ENCODE results near the gene PATL2. TPM values are rescaled to one million over a fixed set of nuclear protein-coding genes. Genes with fewer than 3 reads are reported as not detected.
A peak's percentile ranks its signal among the peaks of the same experiment; 100 is the strongest.
"Not testable (repeated sequence)": the region's sequence is repeated elsewhere in the genome, so short reads cannot be mapped to it uniquely, and the experiment has no call there.

The PATL2 gene
- total and polyA plus RNA-seq, 2 experiments from 2014 or later, result 0.33 to 0.49 TPM

- peaks cover 40% of the 10 kb centered on the region for H3K36me3 ChIP-seq
- DNase-seq (ENCODE audit: low read depth in 1 of 2, low spot score in 1 of 2), result peak in 1 of 2 donors; percentile 78
- no peaks in the 10 kb centered on the region for H3K27me3 ChIP-seq
- no peaks in the 10 kb centered on the region for H3K9me3 ChIP-seq (ENCODE audit: low read depth)
- no peak overlapping the region for H3K27ac ChIP-seq
- no peaks in the 10 kb centered on the region for H3K4me1 ChIP-seq (ENCODE audit: low read depth)
- TF ChIP-seq CTCF (IDR thresholded peaks at IDR 0.05; ENCODE audit: low read depth, low read length), result no peak
- no peak overlapping the region for H3K4me3 ChIP-seq
Measured at GRCh38 chr15:44633603-44634002, 77.5 kb downstream of the PATL2 start.

DNA sequence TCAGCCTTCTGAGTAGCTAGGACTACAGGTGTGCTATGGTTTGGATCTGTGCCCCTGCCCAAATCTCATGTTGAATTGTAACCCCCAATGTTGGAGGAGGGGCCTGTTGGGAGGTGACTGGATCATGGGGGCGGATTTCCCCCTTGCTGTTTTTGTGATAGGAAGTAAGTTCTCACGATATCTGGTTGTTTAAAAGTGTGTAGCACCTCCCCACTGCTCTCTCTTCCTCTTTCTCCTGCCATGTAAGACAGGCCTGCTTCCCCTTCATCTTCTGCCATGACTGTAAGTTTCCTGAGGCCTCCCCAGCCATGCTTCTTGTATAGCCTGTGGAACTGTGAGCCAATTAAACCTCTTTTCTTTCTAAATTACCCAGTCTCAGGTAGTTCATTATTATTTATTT lies 85.8 kb downstream of the PATL2 start:
- H3K4me3 ChIP-seq; H3K27ac ChIP-seq; H3K9me3 ChIP-seq (ENCODE audit: low read depth); H3K4me1 ChIP-seq (ENCODE audit: low read depth); DNase-seq (ENCODE audit: low read depth in 1 of 2, low spot score in 1 of 2); H3K27me3 ChIP-seq: not testable (repeated sequence)
- peaks cover 61% of the 10 kb centered on the region for H3K36me3 ChIP-seq

DNA sequence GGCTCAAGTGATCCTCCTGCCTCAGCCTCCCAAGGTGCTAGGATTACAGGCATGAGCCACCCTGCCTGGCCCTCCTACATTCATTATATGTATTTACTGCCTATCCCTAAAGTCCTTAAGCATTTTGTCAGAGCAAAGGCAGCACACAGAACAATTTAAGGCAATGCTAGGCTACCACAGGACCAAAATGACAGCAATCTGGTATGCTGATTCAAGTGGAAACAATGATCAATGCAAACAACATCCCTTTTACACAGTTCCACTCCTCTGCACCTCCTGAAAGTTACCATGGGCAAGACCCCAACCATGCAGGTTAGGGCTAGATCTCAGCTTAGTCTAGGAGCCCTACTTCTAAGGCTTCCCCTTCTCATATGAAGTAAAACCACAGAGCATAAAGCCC lies 87.9 kb downstream of the PATL2 start:
- peaks cover 51% of the 10 kb centered on the region for H3K36me3 ChIP-seq
- peak overlapping the region; percentile 10 for H3K27ac ChIP-seq
- H3K27me3 ChIP-seq, result no peaks in the 10 kb centered on the region
- no peak overlapping the region for H3K4me3 ChIP-seq
- DNase-seq (ENCODE audit: low read depth in 1 of 2, low spot score in 1 of 2), result no peak
- H3K4me1 ChIP-seq (ENCODE audit: low read depth), result no peaks in the 10 kb centered on the region
- no peaks in the 10 kb centered on the region for H3K9me3 ChIP-seq (ENCODE audit: low read depth)
- TF ChIP-seq CTCF (IDR thresholded peaks at IDR 0.05; ENCODE audit: low read depth, low read length), result no peak

DNA sequence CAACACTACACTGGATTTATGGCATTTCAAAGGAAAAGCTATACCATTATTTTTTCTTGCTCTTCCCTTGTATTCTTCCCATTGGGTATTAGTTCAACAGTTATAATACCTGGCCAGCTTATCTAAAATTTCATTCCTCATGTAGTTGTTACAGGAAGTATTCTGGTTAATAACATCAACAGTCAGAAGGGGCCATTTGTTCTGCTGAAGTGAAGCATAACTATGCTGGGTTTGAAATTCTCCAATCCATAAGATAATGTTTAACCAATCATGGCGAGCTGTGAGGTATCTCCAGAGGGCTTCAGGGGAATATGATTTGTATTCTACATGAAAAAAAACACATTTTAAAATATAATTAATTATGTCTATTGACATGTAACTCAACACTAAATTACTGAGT lies 91.0 kb downstream of the PATL2 start:
- TF ChIP-seq CTCF (IDR thresholded peaks at IDR 0.05; ENCODE audit: low read depth, low read length), result no peak
- Histone ChIP-seq H3K9me3 (ENCODE audit: low read depth) (no peaks in the 10 kb centered on the region), H3K27ac (no peak overlapping the region), H3K27me3 (no peaks in the 10 kb centered on the region), H3K36me3 (peaks cover 47% of the 10 kb centered on the region), H3K4me3 (no peak overlapping the region), H3K4me1 (ENCODE audit: low read depth) (no peaks in the 10 kb centered on the region)
- DNase-seq (ENCODE audit: low read depth in 1 of 2, low spot score in 1 of 2), result no peak

GRCh38 chr15:44616974-44617373 lies 94.1 kb downstream of the PATL2 start:
- Histone ChIP-seq H3K4me1 (ENCODE audit: low read depth) (no peaks in the 10 kb centered on the region), H3K27ac (no peak overlapping the region), H3K4me3 (no peak overlapping the region), H3K27me3 (no peaks in the 10 kb centered on the region), H3K9me3 (ENCODE audit: low read depth) (no peaks in the 10 kb centered on the region), H3K36me3 (peaks cover 59% of the 10 kb centered on the region)
- DNase-seq (ENCODE audit: low read depth in 1 of 2, low spot score in 1 of 2), result no peak
- TF ChIP-seq CTCF (IDR thresholded peaks at IDR 0.05; ENCODE audit: low read depth, low read length), result no peak

Other genes with a start within 250 kb of the PATL2 start
- 23.4 and 55.7 TPM in 2 replicates for gene EIF3J, start 174.2 kb downstream of the PATL2 start, total RNA-seq
- 29.7 and 31.6 TPM in 2 replicates for gene EIF3J, start 174.2 kb downstream of the PATL2 start, polyA plus RNA-seq
- gene SPG11, start 47.7 kb downstream of the PATL2 start, total RNA-seq, result 46.4 and 65.1 TPM in 2 replicates
- gene SPG11, start 47.7 kb downstream of the PATL2 start, polyA plus RNA-seq, result 15.7 and 30.3 TPM in 2 replicates
- gene B2M, start 194 bp upstream of the PATL2 start, total RNA-seq, result 170 and 414 TPM in 2 replicates
- gene B2M, start 194 bp upstream of the PATL2 start, polyA plus RNA-seq, result 597 and 759 TPM in 2 replicates
- gene TRIM69, start 25.2 kb upstream of the PATL2 start, total RNA-seq, result 35.3 and 37.1 TPM in 2 replicates
- gene TRIM69, start 25.2 kb upstream of the PATL2 start, polyA plus RNA-seq, result 20.3 and 31.2 TPM in 2 replicates
- not detected in 2 replicates for gene TERB2, start 245.4 kb upstream of the PATL2 start, total RNA-seq
- not detected in 2 replicates for gene TERB2, start 245.4 kb upstream of the PATL2 start, polyA plus RNA-seq

All from cardiac muscle cell (in vitro differentiated cells and primary cell).